Lower leg skin (tissue), 3 donors: Measurements from ENCODE around the gene TYMS.

ENCODE experiments used
- POLR2A ChIP-seq, 2 donors: fragments of 450-650 bp; IDR thresholded peaks; one replicate each; pipeline ENCODE4 v1.6.1; 2016 to 2017; ENCODE audit warnings: antibody characterized with exemption in 2 of 2, mild to moderate bottlenecking in 1 of 2, moderate library complexity in 1 of 2
- TF ChIP-seq, protein P1 (sequence below), 3 donors: fragments of 450-650 bp; IDR thresholded peaks; one replicate each; pipeline ENCODE4 v1.5.1; 2016; ENCODE audit warnings: antibody characterized with exemption in 3 of 3, mild to moderate bottlenecking in 3 of 3, moderate library complexity in 2 of 3

GRCh38 chr18:629269-630150 lies 27.9 kb upstream of the TYMS start:
- TF ChIP-seq, protein P1, sequence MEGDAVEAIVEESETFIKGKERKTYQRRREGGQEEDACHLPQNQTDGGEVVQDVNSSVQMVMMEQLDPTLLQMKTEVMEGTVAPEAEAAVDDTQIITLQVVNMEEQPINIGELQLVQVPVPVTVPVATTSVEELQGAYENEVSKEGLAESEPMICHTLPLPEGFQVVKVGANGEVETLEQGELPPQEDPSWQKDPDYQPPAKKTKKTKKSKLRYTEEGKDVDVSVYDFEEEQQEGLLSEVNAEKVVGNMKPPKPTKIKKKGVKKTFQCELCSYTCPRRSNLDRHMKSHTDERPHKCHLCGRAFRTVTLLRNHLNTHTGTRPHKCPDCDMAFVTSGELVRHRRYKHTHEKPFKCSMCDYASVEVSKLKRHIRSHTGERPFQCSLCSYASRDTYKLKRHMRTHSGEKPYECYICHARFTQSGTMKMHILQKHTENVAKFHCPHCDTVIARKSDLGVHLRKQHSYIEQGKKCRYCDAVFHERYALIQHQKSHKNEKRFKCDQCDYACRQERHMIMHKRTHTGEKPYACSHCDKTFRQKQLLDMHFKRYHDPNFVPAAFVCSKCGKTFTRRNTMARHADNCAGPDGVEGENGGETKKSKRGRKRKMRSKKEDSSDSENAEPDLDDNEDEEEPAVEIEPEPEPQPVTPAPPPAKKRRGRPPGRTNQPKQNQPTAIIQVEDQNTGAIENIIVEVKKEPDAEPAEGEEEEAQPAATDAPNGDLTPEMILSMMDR (IDR thresholded peaks at IDR 0.05) = no peak
- no peak for TF ChIP-seq POLR2A (IDR thresholded peaks at IDR 0.05)
